Mucosa of gallbladder (tissue), 1 donor: Measurements from ENCODE around the gene DYNC1I1. TPM values are rescaled to one million over a fixed set of nuclear protein-coding genes. Genes with fewer than 3 reads are reported as not detected.
A peak's percentile ranks its signal among the peaks of the same experiment; 100 is the strongest.

Source experiments
- DNase-seq: peaks from one replicate; pipeline ENCODE4 v3.0.0-alpha.2; 2020; ENCODE audit warnings: low spot score
- total RNA-seq: library from RNA; stranded (reverse); gene quantifications from one replicate; pipeline ENCODE4 v1.2.1, GENCODE V29; 2021
- donor health status: DM: no; HTN: no; CAD: no.

DYNC1I1 gene
- total RNA-seq, 1 donor from 2014 or later, result 2.7 TPM

DNA sequence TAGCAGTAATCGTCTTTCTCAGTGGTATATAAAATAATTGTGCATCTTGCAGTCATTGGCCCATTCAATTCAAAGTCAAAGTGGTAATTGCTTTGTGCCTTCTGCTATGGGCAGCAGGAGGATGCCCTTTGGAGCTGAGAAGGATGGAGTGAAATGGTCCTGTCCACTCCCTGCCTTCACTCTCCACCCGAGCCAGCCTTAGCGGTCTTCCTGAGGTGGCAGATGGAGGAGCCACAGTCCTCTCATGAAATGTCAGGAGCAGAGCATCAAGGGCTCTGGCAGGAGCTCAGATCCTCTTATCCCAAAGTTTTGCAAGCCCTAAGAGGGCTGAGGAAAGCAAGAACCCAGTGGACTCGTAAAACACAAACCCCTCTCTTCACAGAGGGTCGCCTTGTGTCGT, 199.4 kb downstream of the DYNC1I1 start:
- DNase-seq, result no peak

- no peak for DNase-seq
These were observed 200.2 kb downstream of the DYNC1I1 start for GRCh38 chr7:95972523-95972922.

DNA sequence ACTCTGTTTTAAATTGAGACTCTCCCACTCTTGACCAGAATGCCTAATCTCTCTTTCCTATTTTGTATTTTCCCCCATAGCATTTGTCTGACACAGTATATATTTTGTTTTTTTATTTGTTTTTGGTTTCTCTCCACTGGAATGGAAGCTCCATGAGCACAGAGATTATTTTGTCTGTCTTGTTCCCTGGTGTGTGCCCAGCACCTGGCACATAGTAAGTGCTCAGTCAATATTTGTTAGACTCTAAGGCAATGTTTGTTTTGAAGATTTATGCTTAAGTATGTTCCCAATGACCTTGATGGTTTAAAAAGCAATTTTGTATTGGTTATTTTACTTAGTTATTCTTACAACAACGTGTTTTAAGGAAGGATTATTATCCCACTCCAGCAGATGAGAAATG, 201.8 kb downstream of the DYNC1I1 start:
- no peak for DNase-seq

DNA sequence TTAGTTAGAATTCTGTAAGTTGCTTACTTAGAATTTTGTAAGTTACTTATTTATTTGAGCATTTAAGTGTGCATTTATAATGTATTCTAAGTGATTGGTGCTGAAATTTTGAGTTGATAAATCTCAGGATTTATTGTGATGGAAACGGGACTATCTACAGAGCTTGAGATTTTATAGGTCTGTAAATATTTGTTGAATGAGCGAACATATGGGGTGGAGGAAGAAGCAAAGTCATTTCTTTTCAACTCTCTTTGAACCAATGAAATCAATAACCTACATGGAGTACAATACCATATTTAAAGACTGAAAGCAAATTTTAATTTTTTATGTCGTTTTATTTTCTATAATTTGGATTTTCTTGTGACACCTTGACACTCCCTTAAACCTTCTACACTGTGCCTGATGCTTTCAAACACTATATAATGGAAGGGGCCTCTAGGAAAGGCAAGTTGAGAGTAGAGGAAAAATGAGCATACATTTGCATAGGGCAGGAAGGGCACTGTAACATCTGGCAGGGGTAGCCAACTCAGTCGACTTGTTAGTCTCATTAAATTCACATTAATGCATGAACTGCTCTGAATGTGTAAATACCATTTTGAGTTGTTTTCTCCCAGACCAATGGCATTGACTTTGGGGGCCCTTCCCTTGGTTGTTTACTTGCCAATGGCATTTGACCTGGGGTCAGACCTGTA, 204.2 kb downstream of the DYNC1I1 start:
- DNase-seq, result no peak

DNA sequence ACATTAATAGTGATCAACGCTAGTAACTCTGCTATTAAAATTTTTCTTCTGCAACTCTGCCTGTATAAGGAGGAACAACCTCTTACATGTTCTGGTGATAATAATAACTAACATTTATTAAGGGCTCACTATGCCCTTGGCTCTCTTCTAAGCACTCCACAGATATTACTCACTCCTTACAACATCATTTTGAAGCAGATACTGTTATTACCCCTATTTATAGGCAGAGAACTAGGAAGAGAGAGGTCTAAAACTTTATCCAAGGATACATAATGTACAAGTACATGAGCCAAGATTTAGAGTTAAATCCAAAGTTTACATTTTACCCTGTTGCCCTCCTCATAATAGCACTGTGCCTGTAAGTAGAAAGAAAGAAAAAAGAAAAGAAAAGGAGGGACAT, 205.6 kb downstream of the DYNC1I1 start:
- DNase-seq, result no peak

GRCh38 chr7:95980167-95980566, 207.8 kb downstream of the DYNC1I1 start:
- no peak for DNase-seq

GRCh38 chr7:95980706-95981105, 208.4 kb downstream of the DYNC1I1 start:
- no peak for DNase-seq

- no peak for DNase-seq
These were observed 213.9 kb downstream of the DYNC1I1 start for GRCh38 chr7:95986178-95986764.

DNA sequence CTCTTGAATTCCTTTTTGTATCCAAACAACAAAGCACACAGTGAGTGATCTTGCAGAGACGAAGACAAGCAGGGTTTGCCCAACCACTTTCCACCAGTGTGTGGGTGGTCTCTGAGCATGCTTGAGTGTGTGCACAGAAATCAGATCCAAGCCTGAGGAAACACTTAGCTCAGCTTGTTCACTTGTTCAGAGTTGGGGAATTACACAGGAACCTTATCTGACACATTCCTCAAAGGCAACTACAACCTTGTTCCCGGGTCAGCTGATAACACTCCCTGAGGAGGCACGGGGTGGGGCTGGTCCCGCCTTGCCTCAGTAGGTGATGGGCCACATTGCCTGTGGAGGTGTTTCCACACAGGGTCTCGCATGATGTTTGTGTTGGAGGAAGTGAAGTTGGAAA, 216.9 kb downstream of the DYNC1I1 start:
- no peak for DNase-seq

DNA sequence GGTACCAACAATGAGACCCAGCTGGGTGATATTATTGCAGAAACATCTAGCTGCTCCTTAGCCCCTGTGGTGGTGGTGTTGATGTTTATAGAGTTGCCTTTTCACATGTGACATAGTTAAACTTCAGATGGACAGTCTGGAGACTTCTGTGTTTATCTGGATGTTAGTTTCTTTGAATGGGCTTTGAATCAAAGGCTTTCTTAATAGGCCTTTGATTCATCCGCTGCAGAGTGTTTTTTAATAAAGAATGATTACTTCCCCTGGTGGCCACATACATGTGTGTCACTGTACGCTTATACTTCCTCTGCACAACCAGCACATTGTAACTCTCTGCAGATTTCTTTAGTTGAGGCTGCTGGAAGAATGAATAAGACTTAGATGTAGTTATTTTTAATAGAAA, 221.0 kb downstream of the DYNC1I1 start:
- no peak for DNase-seq

DNA sequence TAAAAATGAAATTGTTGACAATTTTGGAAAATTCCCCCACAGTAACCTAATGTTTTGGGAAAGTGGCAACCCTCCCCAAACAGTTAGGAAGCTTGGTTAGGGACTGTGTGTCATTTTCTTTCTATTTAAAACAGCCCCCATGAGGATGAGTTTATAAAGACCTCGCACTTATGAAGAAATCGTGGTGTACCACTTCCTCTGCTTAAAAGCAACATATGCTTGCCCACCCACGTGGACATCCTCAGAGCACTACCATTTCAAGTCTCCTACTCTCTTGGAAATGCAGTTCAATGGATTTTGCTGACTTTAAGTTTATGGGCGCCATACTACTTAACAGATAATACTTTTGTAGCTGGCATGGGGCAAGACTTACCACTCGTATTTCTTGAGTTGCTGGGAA, 223.8 kb downstream of the DYNC1I1 start:
- no peak for DNase-seq

DNA sequence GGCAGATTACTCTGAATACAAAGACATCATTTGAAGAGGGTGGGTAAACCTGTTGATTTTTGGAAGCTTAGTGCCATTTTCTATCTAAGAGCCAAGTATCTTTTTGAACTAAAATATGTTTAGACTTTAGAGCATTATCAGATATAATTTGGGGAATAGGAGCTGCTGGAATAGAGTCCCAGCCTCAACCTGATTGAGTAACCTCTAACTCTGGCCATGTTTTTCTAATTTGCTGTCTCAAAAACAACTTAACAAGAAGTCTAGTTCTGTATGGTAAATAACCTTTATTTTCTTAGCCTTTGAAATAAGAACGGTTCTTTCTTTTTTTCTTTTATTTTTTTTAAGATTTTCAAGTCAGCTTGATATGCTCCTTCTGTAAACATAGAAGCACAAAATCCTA, 224.5 kb downstream of the DYNC1I1 start:
- no peak for DNase-seq

DNA sequence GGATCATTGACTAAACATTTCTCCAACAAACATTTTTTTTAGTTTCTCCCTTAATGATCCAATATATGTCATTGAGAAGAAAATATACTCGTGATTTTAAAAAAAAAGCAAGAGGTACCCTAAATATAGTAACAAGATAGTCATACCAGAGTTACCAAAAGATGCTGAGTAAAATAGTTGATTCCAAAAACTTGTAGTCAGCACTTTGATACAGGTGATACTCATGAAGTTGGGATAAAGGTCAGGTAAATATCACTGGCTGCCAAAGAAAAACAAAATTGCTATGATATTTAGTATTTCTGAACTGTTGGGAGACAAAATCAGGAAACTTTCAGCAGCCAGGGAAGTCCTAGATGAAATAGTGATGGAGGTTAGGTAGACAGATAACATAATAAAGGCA, 225.3 kb downstream of the DYNC1I1 start:
- DNase-seq, result no peak

- no peak for DNase-seq
These were observed 227.1 kb downstream of the DYNC1I1 start for GRCh38 chr7:95999481-95999880.

- no peak for DNase-seq
These were observed 232.2 kb downstream of the DYNC1I1 start for GRCh38 chr7:96004578-96004977.

- no peak for DNase-seq
These were observed 232.9 kb downstream of the DYNC1I1 start for GRCh38 chr7:96005271-96005670.

- no peak for DNase-seq
These were observed 236.8 kb downstream of the DYNC1I1 start for GRCh38 chr7:96009148-96009547.

GRCh38 chr7:96013836-96014235, 241.5 kb downstream of the DYNC1I1 start:
- no peak for DNase-seq

- no peak for DNase-seq
These were observed 242.3 kb downstream of the DYNC1I1 start for GRCh38 chr7:96014617-96015016.

DNA sequence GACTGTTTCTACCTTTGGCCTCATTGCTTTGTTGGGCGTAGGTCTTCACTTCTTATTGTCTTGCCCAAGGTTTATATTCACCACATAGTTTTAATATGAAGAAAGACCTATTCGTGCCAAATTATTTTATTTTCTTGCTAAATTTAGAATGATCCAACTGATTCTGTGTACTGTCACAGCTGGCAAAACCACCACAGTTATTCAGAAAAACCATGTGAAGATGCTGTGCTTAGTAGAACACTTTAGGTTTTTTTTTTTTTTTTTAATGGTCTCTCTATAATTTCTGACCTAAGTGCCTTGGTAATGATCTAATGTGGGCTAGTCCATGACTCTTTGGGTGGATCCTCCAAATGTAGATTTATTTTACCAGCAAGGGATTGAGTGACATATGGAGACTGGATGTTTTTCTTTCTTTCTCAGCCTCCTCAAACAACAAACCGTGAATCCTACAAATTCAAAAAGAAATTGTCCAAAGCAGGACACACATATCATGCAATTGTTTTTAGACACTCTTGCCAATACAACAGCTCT, 243.8 kb downstream of the DYNC1I1 start:
- DNase-seq, result no peak

- DNase-seq, result no peak
These were observed 244.4 kb downstream of the DYNC1I1 start for GRCh38 chr7:96016735-96017134.

- DNase-seq, result peak; percentile 41
These were observed 245.5 kb downstream of the DYNC1I1 start for GRCh38 chr7:96017877-96018276.

DNA sequence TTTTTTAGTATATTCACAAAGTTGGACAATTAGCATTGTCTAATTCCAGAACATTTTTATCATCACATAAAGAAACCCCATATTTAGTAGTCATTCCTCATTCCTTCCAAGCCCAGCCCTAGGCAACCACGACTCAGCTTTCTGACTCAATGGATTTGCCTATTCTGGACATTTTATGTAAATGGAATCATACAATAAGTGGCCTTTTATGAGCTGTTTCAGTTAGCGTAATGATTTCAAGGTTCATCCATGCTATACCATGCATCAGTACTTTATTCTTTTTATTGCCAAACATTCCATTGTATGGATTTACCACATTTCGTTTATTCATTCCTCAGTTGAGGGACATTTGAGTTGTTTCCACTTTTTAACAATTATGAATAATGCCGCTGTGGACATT, 249.2 kb downstream of the DYNC1I1 start:
- DNase-seq, result no peak

DNA sequence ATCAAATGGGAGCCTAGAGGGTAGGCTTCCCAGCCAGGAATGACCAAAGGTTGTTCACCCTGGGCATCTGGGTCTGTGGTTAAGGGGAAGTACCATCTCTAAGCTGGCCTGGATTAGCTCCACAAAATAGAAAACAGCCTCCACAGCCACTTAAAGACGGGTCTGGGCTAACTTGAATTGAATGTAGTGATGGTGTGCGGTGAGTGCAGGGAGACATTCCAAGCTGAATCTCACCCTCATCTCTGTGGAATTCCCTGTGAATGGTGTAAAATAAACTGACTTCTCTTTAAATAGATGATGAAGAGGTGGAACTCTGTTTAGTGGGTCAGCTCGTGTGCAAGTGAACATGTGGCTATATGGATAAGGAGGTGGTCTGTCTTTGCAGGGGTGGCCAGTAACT, 251.0 kb downstream of the DYNC1I1 start:
- no peak for DNase-seq
